Measurements from ENCODE around the gene CHD2.
"Not testable (repeated sequence)": the region's sequence is repeated elsewhere in the genome, so short reads cannot be mapped to it uniquely, and the experiment has no call there.

Gene CHD2

GRCh38 chr15:93052090-93052879 lies 152.2 kb downstream of the CHD2 start:
- DNase-seq = peak; percentile 26

GRCh38 chr15:93055211-93055610 lies 155.1 kb downstream of the CHD2 start:
- no peak for DNase-seq

- no peak for DNase-seq
Measured at GRCh38 chr15:93056836-93057235, 156.7 kb downstream of the CHD2 start.

- no peak for DNase-seq
Measured at GRCh38 chr15:93057618-93058017, 157.5 kb downstream of the CHD2 start.

- no peak for DNase-seq
Measured at GRCh38 chr15:93058128-93058527, 158.0 kb downstream of the CHD2 start.

GRCh38 chr15:93058904-93059427 lies 158.8 kb downstream of the CHD2 start:
- DNase-seq = no peak

GRCh38 chr15:93059442-93059841 lies 159.3 kb downstream of the CHD2 start:
- DNase-seq = no peak

GRCh38 chr15:93060336-93061248 lies 160.5 kb downstream of the CHD2 start:
- DNase-seq = no peak

GRCh38 chr15:93062628-93063261 lies 162.6 kb downstream of the CHD2 start:
- DNase-seq = not testable (repeated sequence)

GRCh38 chr15:93063262-93063671 lies 163.1 kb downstream of the CHD2 start:
- no peak for DNase-seq

GRCh38 chr15:93063796-93064690 lies 163.9 kb downstream of the CHD2 start:
- DNase-seq = no peak

- no peak for DNase-seq
Measured at GRCh38 chr15:93065641-93066045, 165.5 kb downstream of the CHD2 start.

- DNase-seq = no peak
Measured at GRCh38 chr15:93066224-93066681, 166.1 kb downstream of the CHD2 start.

GRCh38 chr15:93066834-93067648 lies 166.9 kb downstream of the CHD2 start:
- no peak for DNase-seq

- no peak for DNase-seq
Measured at GRCh38 chr15:93067649-93068085, 167.5 kb downstream of the CHD2 start.

GRCh38 chr15:93068581-93069199 lies 168.6 kb downstream of the CHD2 start:
- no peak for DNase-seq

GRCh38 chr15:93070132-93070531 lies 170.0 kb downstream of the CHD2 start:
- no peak for DNase-seq

- DNase-seq = no peak
Measured at GRCh38 chr15:93070551-93071296, 170.6 kb downstream of the CHD2 start.

GRCh38 chr15:93071469-93071936 lies 171.4 kb downstream of the CHD2 start:
- no peak for DNase-seq

- no peak for DNase-seq
Measured at GRCh38 chr15:93072011-93072410, 171.9 kb downstream of the CHD2 start.

Measured in stimulated activated CD4-positive, alpha-beta T cell treated with anti-CD3 and anti-CD28 coated beads, Interleukin-15, amount 100 ng/mL, for 24 hours (primary cell).